Activated T-helper 1 cell treated with Interleukin-2 at 50 U/mL for 16 hours (primary cell): ENCODE measurements around the gene FAM174C.
"Not testable (repeated sequence)": the region's sequence is repeated elsewhere in the genome, so short reads cannot be mapped to it uniquely, and the experiment has no call there.

ENCODE experiments used
- DNase-seq: peaks from one replicate; pipeline ENCODE4 v3.0.0-alpha.2; 2020; ENCODE audit warnings: low read depth

FAM174C gene

GRCh38 chr19:1300744-1301490 is 25.6 kb downstream of the FAM174C start:
- DNase-seq: no peak

- no peak for DNase-seq
These were observed 27.4 kb downstream of the FAM174C start for GRCh38 chr19:1302533-1303239.

- DNase-seq: no peak
These were observed 29.0 kb downstream of the FAM174C start for GRCh38 chr19:1304197-1304924.

- not testable (repeated sequence) for DNase-seq
These were observed 30.0 kb downstream of the FAM174C start for GRCh38 chr19:1305354-1305753.

GRCh38 chr19:1307320-1307719 is 32.0 kb downstream of the FAM174C start:
- DNase-seq: no peak

- no peak for DNase-seq
These were observed 32.5 kb downstream of the FAM174C start for GRCh38 chr19:1307755-1308303.

- DNase-seq: no peak
These were observed 33.4 kb downstream of the FAM174C start for GRCh38 chr19:1308718-1309117.

- no peak for DNase-seq
These were observed 34.9 kb downstream of the FAM174C start for GRCh38 chr19:1309977-1310852.

GRCh38 chr19:1310853-1311180 is 35.5 kb downstream of the FAM174C start:
- DNase-seq: no peak

GRCh38 chr19:1311543-1312091 is 36.3 kb downstream of the FAM174C start:
- DNase-seq: no peak

GRCh38 chr19:1312767-1313694 is 37.7 kb downstream of the FAM174C start:
- no peak for DNase-seq

GRCh38 chr19:1313695-1314613 is 38.6 kb downstream of the FAM174C start:
- DNase-seq: no peak

GRCh38 chr19:1315470-1316166 is 40.3 kb downstream of the FAM174C start:
- DNase-seq: peak; percentile 9

GRCh38 chr19:1316466-1316865 is 41.1 kb downstream of the FAM174C start:
- DNase-seq: no peak

GRCh38 chr19:1317274-1318003 is 42.1 kb downstream of the FAM174C start:
- no peak for DNase-seq

- DNase-seq: no peak
These were observed 43.5 kb downstream of the FAM174C start for GRCh38 chr19:1318678-1319471.

GRCh38 chr19:1320282-1320650 is 44.9 kb downstream of the FAM174C start:
- not testable (repeated sequence) for DNase-seq
